Naive thymus-derived CD8-positive, alpha-beta T cell (primary cell): ENCODE data around the gene PASK. TPM values are rescaled to one million over a fixed set of nuclear protein-coding genes. Genes with fewer than 3 reads are reported as not detected.
A peak's percentile ranks its signal among the peaks of the same experiment; 100 is the strongest.
"Not testable (repeated sequence)": the region's sequence is repeated elsewhere in the genome, so short reads cannot be mapped to it uniquely, and the experiment has no call there.

Experiments
- ATAC-seq, 2 donors: fragments of 150-1000 bp; cut with Tn5 transposase in 1 of 2; sonication (Bioruptor Pico), chemical (Tn5 transposase) in 1 of 2; 1 replicate in 1 of 2; 2 replicates in 1 of 2; pipeline ENCODE4 v1.10.0; 2021; ENCODE audit warnings: mild to moderate bottlenecking in 2 of 2, moderate library complexity in 2 of 2
- POLR2A ChIA-PET: fragments of 350-600 bp; sonication (Branson Sonifier 250); formaldehyde crosslinking; loops from one replicate; lab custom pipeline; 2021; ENCODE audit warnings: antibody characterized with exemption; lab: Charles Lee
- DNase-seq, 10 donors: peaks; one replicate each; pipeline versions ENCODE4 v3.0.0 to v3.0.0-alpha.2; 2020 to 2022
- H3K27ac Mint-ChIP-seq, 10 donors: one replicate each; pipeline ENCODE4 v1.8.0; 2020 to 2022; ENCODE audit warnings: mild to moderate bottlenecking in 10 of 10, mixed read lengths in 10 of 10, moderate library complexity in 4 of 10, inconsistent platforms in 1 of 10
- H3K27me3 Mint-ChIP-seq, 5 donors: one replicate each; pipeline ENCODE4 v1.8.0; 2021 to 2022; ENCODE audit warnings: mixed read lengths in 5 of 5
- H3K36me3 Mint-ChIP-seq, 3 donors: one replicate each; pipeline ENCODE4 v1.8.0; 2020 to 2022; ENCODE audit warnings: mixed read lengths in 3 of 3, mild to moderate bottlenecking in 2 of 3, inconsistent platforms in 1 of 3
- H3K4me1 Mint-ChIP-seq, 4 donors: one replicate each; pipeline ENCODE4 v1.8.0; 2021 to 2022; ENCODE audit warnings: mixed read lengths in 4 of 4
- H3K4me3 Mint-ChIP-seq, 10 donors: one replicate each; pipeline ENCODE4 v1.8.0; 2020 to 2022; ENCODE audit warnings: mild to moderate bottlenecking in 10 of 10, mixed read lengths in 10 of 10, moderate library complexity in 6 of 10, inconsistent platforms in 1 of 10
- H3K9me3 Mint-ChIP-seq, 9 donors: one replicate each; pipeline ENCODE4 v1.8.0; 2020 to 2022; ENCODE audit warnings: mixed read lengths in 9 of 9, mild to moderate bottlenecking in 3 of 9, inconsistent platforms in 1 of 9, moderate library complexity in 1 of 9
- polyA plus RNA-seq, 3 donors: library from polyadenylated mRNA; unstranded; fragments of 300-500 nt; fragmentation: Illumina TruSeq; gene quantifications; one replicate each; pipeline ENCODE4 v1.2.3, GENCODE V29; 2021
- total RNA-seq, 8 experiments: library from RNA in 2 of 8; stranded (reverse) in 2 of 8; gene quantifications; one replicate each; pipeline ENCODE4 v1.2.3 and lab custom pipeline; 2021 to 2026

PASK gene
- total RNA-seq (100 to 1,000 TPM; 550 to 574 TPM), polyA plus RNA-seq (10 to 100 TPM; 68.3 to 78.7 (median 69.9) TPM), total RNA-seq (lab: John Stamatoyannopoulos, UW) (69.6 to 510 (median 237) reads per million in 6 experiments)

DNA sequence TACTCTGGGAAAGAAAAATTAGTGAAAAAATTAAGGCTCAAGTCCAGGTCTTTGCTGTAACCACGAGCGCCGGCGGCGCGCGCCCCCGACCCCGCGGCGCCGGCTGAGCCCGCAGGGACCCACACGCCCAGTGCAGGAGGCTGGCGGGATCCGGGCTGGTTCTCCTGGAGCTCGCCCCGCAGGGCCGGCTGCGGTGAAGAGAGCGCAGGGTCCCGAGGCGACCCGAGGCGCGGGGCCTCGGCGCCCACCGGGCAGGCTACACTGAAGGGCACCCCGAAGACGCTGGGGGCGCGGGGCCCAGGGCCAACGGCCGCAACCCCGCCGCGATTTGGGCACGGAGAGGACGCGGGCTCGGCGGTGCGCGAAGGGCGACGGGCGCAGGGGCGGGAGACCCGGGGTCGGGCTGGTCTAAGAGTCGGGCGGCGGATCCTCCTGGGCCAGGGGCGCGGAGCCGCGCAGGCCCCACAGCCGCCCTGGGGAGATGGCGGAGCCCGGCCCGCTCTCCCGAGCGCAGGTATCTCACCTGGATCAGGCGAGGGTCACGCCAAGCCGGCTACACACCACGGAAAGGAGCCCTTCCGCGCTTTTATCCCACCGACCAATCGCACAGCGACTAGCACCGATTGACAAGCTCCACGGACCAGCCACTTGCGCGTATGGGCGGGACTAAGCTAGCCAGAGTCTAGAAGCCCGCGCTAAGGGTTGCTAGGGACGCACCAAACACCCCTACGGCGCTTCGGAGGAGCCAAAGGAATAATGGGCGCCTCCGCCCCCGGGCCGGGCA, at the start of gene PASK:
Gene PASK, minus strand, starts transcription at position 582 of the 784 bp plus-strand sequence. CDS start 6,440 bp downstream, outside the sequence.
- peak; percentile 80 to 82 for ATAC-seq
- POLR2A ChIA-PET, result interaction anchor here (0.6 to 6.3 kb wide), 17 partner anchors 16 to 235 kb away, joined by 3 to 135 read pairs (median 7); partner anchors contain the start of genes HDLBP, MTERF4 and SEPTIN2
- H3K4me1 Mint-ChIP-seq, result peaks cover 25 to 44% (median 35%) of the 10 kb centered on the region in 4 donors

DNA sequence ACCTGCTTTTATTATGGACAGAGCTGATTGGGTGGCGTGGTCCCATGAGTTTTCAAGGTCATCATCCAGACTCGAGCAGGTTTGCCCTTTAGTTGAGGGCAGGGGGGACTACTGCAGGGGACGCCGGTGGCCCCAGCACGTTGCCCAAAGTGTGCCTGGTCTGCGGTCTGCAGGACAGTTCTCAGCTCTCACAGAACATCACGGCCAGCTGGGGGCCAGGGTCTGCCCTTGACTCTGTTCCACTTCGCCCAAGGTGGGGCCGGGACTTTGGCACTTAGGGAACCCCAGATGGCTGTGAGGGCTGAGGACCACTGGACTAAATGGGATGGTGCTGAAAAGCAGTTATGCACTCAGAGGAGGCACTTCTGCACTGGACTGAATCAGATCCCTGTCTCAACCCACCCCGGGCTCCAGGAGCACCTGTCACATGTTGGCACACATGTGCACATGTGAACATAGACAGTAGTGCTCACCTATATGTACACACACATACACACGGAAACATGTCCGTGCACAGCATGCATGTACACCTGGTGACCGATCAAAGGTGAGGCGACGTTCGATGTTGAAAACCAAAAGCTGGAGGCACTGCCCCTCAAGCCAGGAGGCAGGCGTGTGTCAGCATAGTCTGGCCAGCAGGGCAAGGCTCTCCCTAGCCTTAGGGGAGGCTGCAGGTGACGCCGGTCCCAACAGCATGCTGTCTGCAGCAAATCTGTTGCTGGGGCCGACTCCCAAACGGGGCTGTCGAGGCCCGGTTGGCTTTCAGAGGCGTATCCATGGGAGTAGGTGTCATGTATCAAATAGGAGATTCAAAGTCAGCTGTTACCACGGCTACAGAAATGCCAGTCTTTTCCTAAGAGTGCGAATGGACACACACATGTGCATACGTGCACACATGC, 49.4 kb upstream of the PASK start:
- Mint-ChIP-seq H3K4me3 (no peak overlapping the region), H3K27ac (no peak overlapping the region), H3K36me3 (no peaks in the 10 kb centered on the region), H3K27me3 (no peaks in the 10 kb centered on the region), H3K9me3 (no peaks in the 10 kb centered on the region), H3K4me1 (no peaks in the 10 kb centered on the region)
- DNase-seq, result no peak
- no peak for ATAC-seq
- POLR2A ChIA-PET, result no interaction called here

More for the DNA sequence above, at the start of gene PASK:
- Mint-ChIP-seq H3K36me3 (peaks cover 0 to 7% (median 0%) of the 10 kb centered on the region in 3 donors), H3K27ac (peak within 1 kb of the TSS; percentile 89 to 99 (median 96)), H3K9me3 (no peaks in the 10 kb centered on the region), H3K27me3 (no peaks in the 10 kb centered on the region), H3K4me3 (peak within 1 kb of the TSS; percentile 95 to 100 (median 98))
- peak; percentile 78 to 97 (median 92) for DNase-seq

DNA sequence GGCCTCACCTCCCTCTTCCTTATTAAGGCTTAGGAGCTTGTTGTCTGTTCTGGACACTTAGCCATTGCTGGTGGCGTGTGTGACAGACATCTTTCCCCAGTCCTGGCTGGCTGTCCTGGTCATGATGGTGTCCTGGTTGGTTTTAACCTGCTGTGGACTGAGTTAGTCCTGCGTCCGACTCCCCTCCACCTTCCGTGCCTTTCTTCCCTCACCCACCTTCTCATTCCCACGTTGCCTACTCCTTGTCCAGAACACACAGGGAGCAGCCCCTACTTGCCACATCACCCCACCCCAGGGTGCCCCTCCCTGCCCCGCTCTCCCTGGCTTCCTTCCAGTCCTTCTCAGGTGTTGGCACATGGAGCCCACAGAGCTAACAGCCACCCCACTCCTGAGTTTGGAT, 48.7 kb upstream of the PASK start:
- Mint-ChIP-seq H3K36me3 (no peaks in the 10 kb centered on the region), H3K4me1 (no peaks in the 10 kb centered on the region), H3K27ac (no peak overlapping the region), H3K4me3 (no peak overlapping the region), H3K27me3 (no peaks in the 10 kb centered on the region), H3K9me3 (no peaks in the 10 kb centered on the region)
- ATAC-seq (no peak), DNase-seq (no peak)
- POLR2A ChIA-PET, result no interaction called here

DNA sequence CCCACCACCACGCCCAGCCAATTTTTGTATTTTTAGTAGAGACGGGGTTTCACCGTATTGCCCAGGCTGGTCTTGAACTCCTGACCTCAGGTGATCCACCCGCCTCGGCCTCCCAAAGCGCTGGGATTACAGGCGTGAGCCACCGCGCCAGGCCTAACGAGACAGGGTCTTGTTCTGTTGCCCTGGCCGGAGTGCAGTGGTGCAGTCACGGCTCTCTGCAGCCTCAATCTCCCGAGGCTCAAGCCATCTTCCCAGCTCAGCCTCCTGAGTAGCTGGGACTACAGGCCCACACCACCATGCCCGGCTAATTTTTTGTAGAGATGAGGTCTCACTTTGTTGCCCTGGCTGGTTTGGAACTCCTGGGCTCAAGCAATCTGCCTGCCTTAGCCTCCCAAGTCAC, 48.0 kb upstream of the PASK start:
- DNase-seq, H3K36me3 Mint-ChIP-seq, H3K4me3 Mint-ChIP-seq, H3K27ac Mint-ChIP-seq, H3K9me3 Mint-ChIP-seq, H3K4me1 Mint-ChIP-seq, POLR2A ChIA-PET, H3K27me3 Mint-ChIP-seq, ATAC-seq: not testable (repeated sequence)

DNA sequence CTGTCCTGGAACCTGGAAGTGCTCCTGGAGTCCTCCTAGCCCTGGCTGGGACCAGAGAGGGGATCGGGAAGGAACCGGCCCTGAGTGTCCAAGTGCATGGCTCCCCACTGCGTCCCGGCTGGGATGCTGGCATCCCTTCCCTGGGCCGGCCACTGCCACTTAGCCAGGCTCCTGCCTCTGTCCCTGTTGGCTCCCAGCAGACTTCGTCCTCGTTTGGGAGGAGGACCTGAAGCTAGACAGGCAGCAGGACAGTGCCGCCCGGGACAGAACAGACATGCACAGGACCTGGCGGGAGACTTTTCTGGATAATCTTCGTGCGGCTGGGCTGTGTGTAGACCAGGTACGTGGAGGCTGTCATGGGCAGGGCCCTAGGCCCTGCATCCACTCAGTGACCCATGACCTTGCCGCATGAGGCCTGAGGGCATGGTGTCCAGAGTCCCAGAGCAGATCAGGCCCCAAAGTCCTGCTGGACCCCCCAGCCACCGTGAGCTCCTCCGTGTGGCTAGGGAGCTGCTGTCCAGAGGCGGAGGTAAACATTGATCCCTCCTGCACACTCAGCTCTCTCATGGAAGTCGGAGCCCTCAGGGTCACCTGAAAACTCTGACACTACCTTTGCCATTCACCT, 46.3 kb upstream of the PASK start:
- Mint-ChIP-seq H3K36me3 (no peaks in the 10 kb centered on the region), H3K27me3 (no peaks in the 10 kb centered on the region), H3K27ac (no peak overlapping the region), H3K4me1 (no peaks in the 10 kb centered on the region), H3K9me3 (no peaks in the 10 kb centered on the region), H3K4me3 (no peak overlapping the region)
- no peak for DNase-seq
- POLR2A ChIA-PET, result no interaction called here
- ATAC-seq, result no peak

DNA sequence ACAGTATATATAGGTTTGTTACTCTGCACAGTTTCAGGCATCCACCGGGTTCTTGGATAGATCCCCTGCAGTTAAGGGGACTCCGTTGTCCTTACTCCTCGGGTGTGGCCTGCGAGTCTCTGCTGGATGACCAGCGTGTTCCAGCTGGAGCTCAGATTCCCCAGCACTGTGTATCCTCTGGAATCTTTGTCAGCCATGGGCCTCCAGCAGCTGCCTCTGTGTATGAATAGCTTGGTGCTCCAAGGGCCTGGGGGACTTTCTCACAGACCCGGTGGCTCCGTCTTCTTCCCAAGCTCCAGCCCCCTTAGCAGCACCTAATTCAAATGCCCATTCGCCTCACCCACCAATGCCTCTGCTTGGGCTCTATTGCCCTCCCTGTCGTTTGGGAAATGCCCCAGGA, 45.5 kb upstream of the PASK start:
- Mint-ChIP-seq H3K4me3 (no peak overlapping the region), H3K36me3 (no peaks in the 10 kb centered on the region), H3K4me1 (no peaks in the 10 kb centered on the region), H3K9me3 (no peaks in the 10 kb centered on the region), H3K27ac (no peak overlapping the region), H3K27me3 (no peaks in the 10 kb centered on the region)
- DNase-seq (no peak), ATAC-seq (no peak)
- POLR2A ChIA-PET, result no interaction called here

DNA sequence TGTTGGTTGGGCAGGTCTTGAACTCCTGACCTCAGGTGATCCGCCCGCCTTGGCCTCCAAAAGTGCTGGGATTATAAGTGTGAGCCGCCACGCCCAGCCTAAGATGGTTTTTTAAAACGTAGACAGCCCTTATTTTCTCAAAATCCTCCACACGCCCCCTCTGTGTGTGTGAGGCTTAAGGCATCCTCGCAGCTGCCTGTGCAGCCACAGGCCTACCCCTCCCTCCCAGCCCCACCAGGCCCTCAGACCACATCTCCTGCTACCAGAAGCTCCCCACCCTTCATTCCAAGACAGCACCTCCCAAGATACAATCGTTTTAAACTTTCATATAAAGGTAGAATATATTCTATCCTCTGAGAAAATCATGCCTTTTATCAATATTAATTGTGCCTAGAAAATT, 44.0 kb upstream of the PASK start:
- no peaks in the 10 kb centered on the region for H3K36me3 Mint-ChIP-seq
- no peak overlapping the region for H3K4me3 Mint-ChIP-seq
- H3K4me1 Mint-ChIP-seq, result no peaks in the 10 kb centered on the region
- peak overlapping the region in 2 of 10 donors; percentile 41 to 44 for H3K27ac Mint-ChIP-seq
- H3K9me3 Mint-ChIP-seq, result no peaks in the 10 kb centered on the region
- ATAC-seq (no peak), DNase-seq (no peak)
- H3K27me3 Mint-ChIP-seq, result no peaks in the 10 kb centered on the region
- POLR2A ChIA-PET, result no interaction called here

DNA sequence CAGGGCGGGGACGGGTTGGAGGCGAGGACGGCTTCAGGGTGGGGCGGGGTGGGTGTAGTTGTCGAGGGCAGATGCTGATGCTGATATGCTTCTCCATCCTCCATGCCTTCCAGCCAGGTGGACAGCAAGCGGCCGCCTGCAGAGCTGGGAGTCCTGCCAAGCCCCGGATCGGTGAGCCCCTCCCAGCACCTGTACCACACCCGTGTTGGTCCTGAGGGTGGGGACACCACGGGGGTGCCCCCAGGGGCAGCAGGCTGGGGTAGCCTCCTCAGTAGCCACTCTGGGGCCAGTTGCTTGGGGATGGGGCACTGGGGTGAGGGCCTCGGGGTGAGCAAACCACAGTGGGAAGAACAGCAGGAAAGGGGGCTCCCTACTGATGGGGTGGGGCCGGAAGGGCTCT, 41.8 kb upstream of the PASK start:
- DNase-seq (no peak), ATAC-seq (no peak)
- no peak overlapping the region for H3K27ac Mint-ChIP-seq
- POLR2A ChIA-PET, result no interaction called here
- no peaks in the 10 kb centered on the region for H3K9me3 Mint-ChIP-seq
- no peak overlapping the region for H3K4me3 Mint-ChIP-seq
- no peaks in the 10 kb centered on the region for H3K4me1 Mint-ChIP-seq
- H3K27me3 Mint-ChIP-seq, result no peaks in the 10 kb centered on the region
- H3K36me3 Mint-ChIP-seq, result no peaks in the 10 kb centered on the region

DNA sequence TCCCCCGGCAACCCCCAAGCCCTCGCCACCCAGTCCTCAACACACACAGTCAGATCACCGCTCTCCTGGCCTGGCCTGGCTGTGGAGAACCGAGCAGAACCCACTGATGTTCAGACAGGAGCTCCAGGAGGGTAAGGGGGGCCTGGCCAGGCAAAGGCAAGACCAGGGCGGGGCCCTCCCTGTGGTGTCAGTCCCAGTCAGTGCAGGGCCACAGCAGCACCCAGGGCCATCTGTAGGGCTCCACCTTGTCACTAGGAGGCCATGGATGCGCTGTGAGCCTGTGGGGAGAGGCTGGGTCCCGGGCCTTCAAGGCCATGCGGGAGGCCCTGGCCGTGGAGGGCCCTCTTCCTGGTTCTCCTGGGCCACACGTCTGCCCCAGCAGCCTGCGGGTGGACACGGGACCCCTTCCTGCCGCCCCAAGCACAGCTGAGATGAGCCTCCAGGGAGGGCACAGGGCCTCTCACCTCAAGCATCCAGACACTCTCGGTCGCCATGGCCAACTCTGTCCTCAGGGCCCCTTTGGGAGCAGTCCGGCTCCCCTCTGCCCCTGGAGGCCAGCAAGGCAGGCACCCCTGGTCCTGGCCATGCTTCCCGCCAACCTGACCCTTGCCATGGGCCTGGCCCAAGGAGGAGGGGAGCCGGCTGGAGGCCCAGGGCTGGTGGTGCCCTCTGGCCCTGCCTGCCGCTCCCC, 41.2 kb upstream of the PASK start:
- no peaks in the 10 kb centered on the region for H3K27me3 Mint-ChIP-seq
- DNase-seq (no peak), ATAC-seq (no peak)
- H3K4me3 Mint-ChIP-seq, result no peak overlapping the region
- no peaks in the 10 kb centered on the region for H3K9me3 Mint-ChIP-seq
- POLR2A ChIA-PET, result no interaction called here
- no peak overlapping the region for H3K27ac Mint-ChIP-seq
- no peaks in the 10 kb centered on the region for H3K4me1 Mint-ChIP-seq
- no peaks in the 10 kb centered on the region for H3K36me3 Mint-ChIP-seq

DNA sequence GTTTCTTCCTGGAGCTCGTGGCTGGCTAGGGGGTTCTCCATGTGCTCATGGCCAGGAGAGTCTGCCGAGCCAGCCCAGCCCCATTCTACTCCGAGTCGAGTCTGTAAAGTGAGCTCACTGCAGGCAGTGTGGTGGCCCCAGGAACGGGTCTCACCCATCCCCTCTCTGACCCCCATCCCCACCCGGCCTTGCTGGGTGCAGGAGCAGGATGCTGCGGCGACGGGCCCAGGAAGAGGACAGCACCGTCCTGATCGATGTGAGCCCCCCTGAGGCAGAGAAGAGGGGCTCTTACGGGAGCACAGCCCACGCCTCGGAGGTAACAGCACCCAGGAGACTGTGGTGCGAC, 40.6 kb upstream of the PASK start:
- peaks cover 0 to 3% (median 0%) of the 10 kb centered on the region in 3 donors for H3K36me3 Mint-ChIP-seq
- no peak overlapping the region for H3K4me3 Mint-ChIP-seq
- POLR2A ChIA-PET, result interaction anchor here (0.5 kb wide), 1 partner anchor 563 kb away, joined by 3 read pairs; no protein-coding TSS in a partner anchor
- no peak overlapping the region for H3K27ac Mint-ChIP-seq
- ATAC-seq (no peak), DNase-seq (no peak)
- H3K4me1 Mint-ChIP-seq, result no peaks in the 10 kb centered on the region
- no peaks in the 10 kb centered on the region for H3K27me3 Mint-ChIP-seq
- H3K9me3 Mint-ChIP-seq, result no peaks in the 10 kb centered on the region

DNA sequence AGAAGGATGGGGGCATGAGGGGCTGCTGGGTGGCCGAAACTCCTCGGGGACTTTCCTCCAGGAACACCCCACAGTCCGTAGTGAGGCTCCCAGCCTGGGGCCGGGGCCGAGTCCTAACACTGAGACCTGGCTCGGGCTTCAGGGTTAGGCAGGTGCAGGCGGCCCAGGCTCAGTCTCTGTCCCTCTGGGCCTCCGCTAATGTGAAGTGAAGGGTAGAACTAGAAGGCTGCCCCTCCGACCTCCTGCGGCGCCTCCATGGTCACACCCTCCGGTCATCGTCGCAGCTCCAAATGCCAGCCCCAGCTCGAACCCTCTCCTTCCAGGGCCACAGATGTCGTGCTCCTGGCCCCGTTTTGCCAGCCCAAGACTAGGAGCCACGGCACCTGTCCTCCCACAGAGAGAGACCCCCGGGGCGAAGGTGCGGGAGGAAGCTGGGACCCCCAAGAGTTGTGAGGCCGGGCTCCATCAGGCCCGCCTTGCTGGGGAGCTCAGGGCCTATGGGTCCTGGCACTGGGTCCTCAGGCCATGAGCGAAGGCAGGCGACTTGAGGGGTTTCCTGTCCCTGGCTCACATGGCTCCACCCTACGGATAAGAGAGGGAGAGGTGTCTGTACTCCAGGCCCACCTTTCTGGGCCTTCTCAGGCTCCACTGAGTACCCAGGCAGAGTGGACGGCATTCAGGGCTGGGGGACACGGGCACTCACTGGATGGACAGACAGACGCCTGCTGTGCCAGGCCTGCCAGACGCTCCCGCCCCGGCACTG, 40.0 kb upstream of the PASK start:
- H3K4me3 Mint-ChIP-seq, result no peak overlapping the region
- H3K27ac Mint-ChIP-seq, result no peak overlapping the region
- H3K9me3 Mint-ChIP-seq, result no peaks in the 10 kb centered on the region
- H3K4me1 Mint-ChIP-seq, result no peaks in the 10 kb centered on the region
- ATAC-seq, result no peak
- POLR2A ChIA-PET, result interaction anchor here (0.5 kb wide), 1 partner anchor 562 kb away, joined by 3 read pairs; no protein-coding TSS in a partner anchor
- peaks cover 0 to 6% (median 0%) of the 10 kb centered on the region in 3 donors for H3K36me3 Mint-ChIP-seq
- DNase-seq, result no peak
- no peaks in the 10 kb centered on the region for H3K27me3 Mint-ChIP-seq
